ENCODE results near the gene KICS2. TPM values are rescaled to one million over a fixed set of nuclear protein-coding genes. Genes with fewer than 3 reads are reported as not detected.
"Not testable (repeated sequence)": the region's sequence is repeated elsewhere in the genome, so short reads cannot be mapped to it uniquely, and the experiment has no call there.

The KICS2 gene
- total RNA-seq, 1 experiment from 2014 or later = 12.1 TPM

DNA sequence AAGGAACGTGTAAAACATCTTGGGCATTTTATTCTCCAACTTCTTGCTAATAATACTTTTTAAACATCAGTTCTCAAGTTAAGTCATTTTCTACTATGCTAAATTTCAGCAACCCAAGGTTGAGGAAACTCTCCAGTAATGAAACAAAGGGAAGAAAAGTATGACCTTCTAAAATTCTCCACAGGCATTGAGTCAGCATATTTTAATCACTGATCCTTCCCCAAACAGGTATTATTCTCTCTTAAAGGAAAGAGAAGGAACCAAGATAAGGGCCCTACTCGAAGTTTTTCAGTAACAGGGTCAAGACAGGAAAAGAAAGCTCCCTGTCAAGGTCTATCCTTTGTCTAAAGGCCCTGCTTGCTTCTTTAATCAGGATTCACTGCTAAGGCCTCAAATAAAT, 3.0 kb downstream of the KICS2 start:
- CTCF ChIA-PET = no interaction called here
- Histone ChIP-seq H3K79me2 (ENCODE audit: low read depth) (peaks cover 16% of the 10 kb centered on the region), H4K20me1 (ENCODE audit: insufficient read depth) (no peaks in the 10 kb centered on the region), H3K36me3 (ENCODE audit: low read depth) (0 out of 2 replicates have a peak, but pooled peaks cover 4% of the 10 kb centered on the region), H3K4me1 (replicated peaks; ENCODE audit: insufficient read depth) (peaks cover 29% of the 10 kb centered on the region), H3K9me3 (ENCODE audit: insufficient read depth, low read depth) (no peaks in the 10 kb centered on the region), H3K27me3 (ENCODE audit: insufficient read depth, low read depth) (no peaks in the 10 kb centered on the region), H3F3A (ENCODE audit: insufficient read depth, low read depth) (no peaks in the 10 kb centered on the region), H2AFZ (no peak overlapping the region), H3K27ac (peak overlapping the region; percentile 35; the same call in 1 of the 2 replicates), H3K4me2 (peak overlapping the region; percentile 92), H3K9me2 (ENCODE audit: insufficient read depth) (no peaks in the 10 kb centered on the region), H3K4me3 (no peak overlapping the region)
- BruUV-seq (replicated peaks) = no TSS peak
- intact Hi-C loops (cut with micrococcal nuclease; ENCODE audit: unreplicated experiment) = no loop called here
- POLR2A ChIA-PET (ENCODE audit: unreplicated experiment) = no interaction called here
- DNase-seq = no peak
- TF ChIP-seq EZH2 (IDR thresholded peaks at IDR 0.05; ENCODE audit: low read depth) = no peak
- TF ChIP-seq, protein P1, sequence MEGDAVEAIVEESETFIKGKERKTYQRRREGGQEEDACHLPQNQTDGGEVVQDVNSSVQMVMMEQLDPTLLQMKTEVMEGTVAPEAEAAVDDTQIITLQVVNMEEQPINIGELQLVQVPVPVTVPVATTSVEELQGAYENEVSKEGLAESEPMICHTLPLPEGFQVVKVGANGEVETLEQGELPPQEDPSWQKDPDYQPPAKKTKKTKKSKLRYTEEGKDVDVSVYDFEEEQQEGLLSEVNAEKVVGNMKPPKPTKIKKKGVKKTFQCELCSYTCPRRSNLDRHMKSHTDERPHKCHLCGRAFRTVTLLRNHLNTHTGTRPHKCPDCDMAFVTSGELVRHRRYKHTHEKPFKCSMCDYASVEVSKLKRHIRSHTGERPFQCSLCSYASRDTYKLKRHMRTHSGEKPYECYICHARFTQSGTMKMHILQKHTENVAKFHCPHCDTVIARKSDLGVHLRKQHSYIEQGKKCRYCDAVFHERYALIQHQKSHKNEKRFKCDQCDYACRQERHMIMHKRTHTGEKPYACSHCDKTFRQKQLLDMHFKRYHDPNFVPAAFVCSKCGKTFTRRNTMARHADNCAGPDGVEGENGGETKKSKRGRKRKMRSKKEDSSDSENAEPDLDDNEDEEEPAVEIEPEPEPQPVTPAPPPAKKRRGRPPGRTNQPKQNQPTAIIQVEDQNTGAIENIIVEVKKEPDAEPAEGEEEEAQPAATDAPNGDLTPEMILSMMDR (conservative IDR thresholded peaks at IDR 0.05) = no peak

DNA sequence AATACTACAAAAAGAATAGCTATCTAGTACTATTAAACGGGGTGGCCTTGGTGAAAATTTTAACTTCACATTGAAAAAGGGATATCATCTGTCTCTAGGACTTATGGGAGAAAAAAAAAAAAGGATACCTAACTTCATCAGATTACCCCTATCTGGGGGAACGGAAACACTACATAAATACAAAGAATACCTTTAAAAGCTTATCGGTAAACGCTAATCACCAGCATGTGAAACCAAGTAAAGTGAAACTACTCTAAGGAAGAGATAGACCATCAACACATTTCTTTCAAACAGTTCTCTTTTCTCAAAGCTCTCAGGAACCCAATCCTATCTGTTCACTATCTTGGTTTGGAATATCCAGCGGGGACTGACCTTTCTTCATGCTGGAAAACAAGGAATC, 3.5 kb downstream of the KICS2 start:
- ChIA-PET POLR2A (ENCODE audit: unreplicated experiment) (no interaction called here), CTCF (no interaction called here)
- no peaks in the 10 kb centered on the region for H4K20me1 ChIP-seq (ENCODE audit: insufficient read depth)
- peaks cover 16% of the 10 kb centered on the region for H3K79me2 ChIP-seq (ENCODE audit: low read depth)
- H3K4me3 ChIP-seq = no peak overlapping the region
- no TSS peak for BruUV-seq (replicated peaks)
- no peaks in the 10 kb centered on the region for H3K9me3 ChIP-seq (ENCODE audit: insufficient read depth, low read depth)
- H3K36me3 ChIP-seq (ENCODE audit: low read depth) = 0 out of 2 replicates have a peak, but pooled peaks cover 4% of the 10 kb centered on the region
- no peak overlapping the region for H2AFZ ChIP-seq
- no peaks in the 10 kb centered on the region for H3K9me2 ChIP-seq (ENCODE audit: insufficient read depth)
- no peak overlapping the region for H3K4me2 ChIP-seq
- no peak overlapping the region for H3K27ac ChIP-seq
- intact Hi-C loops (cut with micrococcal nuclease; ENCODE audit: unreplicated experiment) = no loop called here
- no peak for DNase-seq
- no peaks in the 10 kb centered on the region for H3K27me3 ChIP-seq (ENCODE audit: insufficient read depth, low read depth)
- TF ChIP-seq, protein P1 (conservative IDR thresholded peaks at IDR 0.05) = no peak
- TF ChIP-seq EZH2 (IDR thresholded peaks at IDR 0.05; ENCODE audit: low read depth) = no peak
- H3K4me1 ChIP-seq (replicated peaks; ENCODE audit: insufficient read depth) = peaks cover 29% of the 10 kb centered on the region
- no peaks in the 10 kb centered on the region for H3F3A ChIP-seq (ENCODE audit: insufficient read depth, low read depth)

DNA sequence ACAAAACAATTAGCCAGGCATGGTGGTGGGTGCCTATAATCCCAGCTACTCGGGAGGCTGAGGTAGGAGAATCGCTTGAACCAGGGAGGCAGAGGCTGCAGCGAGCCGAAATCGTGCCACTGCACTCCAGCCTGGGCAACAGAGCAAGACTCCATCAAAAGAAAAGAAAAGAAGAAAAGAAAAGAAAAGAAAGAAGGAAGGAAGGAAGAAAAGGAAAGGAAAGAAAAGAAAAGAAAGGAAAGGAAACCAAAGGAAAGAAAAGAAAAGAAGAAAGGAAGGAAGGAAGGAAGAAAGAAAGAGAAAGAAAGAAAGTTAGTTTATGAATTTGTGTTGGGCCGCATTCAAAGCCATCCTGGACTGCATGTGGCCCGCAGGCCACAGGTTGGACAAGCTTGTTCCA, 4.5 kb downstream of the KICS2 start:
- POLR2A ChIA-PET (ENCODE audit: unreplicated experiment); CTCF ChIA-PET; BruUV-seq (replicated peaks): not testable (repeated sequence)

DNA sequence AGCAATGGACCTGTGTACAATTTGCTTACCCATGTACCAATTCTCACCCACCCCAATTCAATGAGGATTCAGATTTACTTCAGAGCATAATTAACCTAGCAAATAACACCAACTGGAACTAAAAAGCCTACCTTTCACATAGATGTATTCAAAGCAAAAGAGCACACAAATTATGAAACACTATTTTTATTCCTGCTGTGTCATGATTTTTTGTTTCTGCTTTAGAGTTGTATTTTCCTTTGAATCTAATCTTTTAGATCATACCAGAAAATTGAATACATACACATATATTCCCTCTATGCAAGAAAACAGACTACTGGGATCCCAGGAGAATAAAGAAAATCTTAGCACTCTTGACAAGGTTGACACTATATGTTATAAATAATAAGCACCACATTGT, 5.9 kb downstream of the KICS2 start:
- no peak overlapping the region for H3K4me3 ChIP-seq
- H4K20me1 ChIP-seq (ENCODE audit: insufficient read depth) = no peaks in the 10 kb centered on the region
- ChIA-PET CTCF (no interaction called here), POLR2A (ENCODE audit: unreplicated experiment) (interaction anchor here (0.5 kb wide), 1 partner anchor 1762 kb away, joined by 6 read pairs; no protein-coding TSS in a partner anchor)
- DNase-seq = no peak
- peaks cover 14% of the 10 kb centered on the region; the same call in 1 of the 2 replicates for H3K36me3 ChIP-seq (ENCODE audit: low read depth)
- H2AFZ ChIP-seq = no peak overlapping the region
- H3K9me3 ChIP-seq (ENCODE audit: insufficient read depth, low read depth) = 0 out of 2 replicates have a peak, but pooled peaks cover 3% of the 10 kb centered on the region
- no peaks in the 10 kb centered on the region for H3K27me3 ChIP-seq (ENCODE audit: insufficient read depth, low read depth)
- BruUV-seq (replicated peaks) = no TSS peak
- H3K4me2 ChIP-seq = no peak overlapping the region
- intact Hi-C loops (cut with micrococcal nuclease; ENCODE audit: unreplicated experiment) = no loop called here
- H3K27ac ChIP-seq = no peak overlapping the region
- no peaks in the 10 kb centered on the region for H3K9me2 ChIP-seq (ENCODE audit: insufficient read depth)
- no peak for TF ChIP-seq EZH2 (IDR thresholded peaks at IDR 0.05; ENCODE audit: low read depth)
- TF ChIP-seq, protein P1 (conservative IDR thresholded peaks at IDR 0.05) = no peak
- H3F3A ChIP-seq (ENCODE audit: insufficient read depth, low read depth) = no peaks in the 10 kb centered on the region
- H3K79me2 ChIP-seq (ENCODE audit: low read depth) = peaks cover 14% of the 10 kb centered on the region
- peaks cover 27% of the 10 kb centered on the region for H3K4me1 ChIP-seq (replicated peaks; ENCODE audit: insufficient read depth)

More for the DNA sequence above, 4.5 kb downstream of the KICS2 start:
- H3K4me3 ChIP-seq; H3K36me3 ChIP-seq (ENCODE audit: low read depth); H3K27ac ChIP-seq; H3K27me3 ChIP-seq (ENCODE audit: insufficient read depth, low read depth); H3K9me3 ChIP-seq (ENCODE audit: insufficient read depth, low read depth); H2AFZ ChIP-seq; DNase-seq; intact Hi-C loops (cut with micrococcal nuclease; ENCODE audit: unreplicated experiment); H3F3A ChIP-seq (ENCODE audit: insufficient read depth, low read depth); H4K20me1 ChIP-seq (ENCODE audit: insufficient read depth); H3K4me2 ChIP-seq; H3K9me2 ChIP-seq (ENCODE audit: insufficient read depth): not testable (repeated sequence)
- Histone ChIP-seq H3K79me2 (ENCODE audit: low read depth) (peaks cover 16% of the 10 kb centered on the region), H3K4me1 (replicated peaks; ENCODE audit: insufficient read depth) (peaks cover 29% of the 10 kb centered on the region)

Measured in PC-9 (cell line).